Mammary epithelial cell (primary cell): ENCODE results near the gene KCNQ1.

Experiments used
- CTCF ChIP-seq, 2 donors: IDR thresholded peaks in 1 of 2; conservative IDR thresholded peaks in 1 of 2; 2 replicates each; pipeline ENCODE4 v1.5.1; 2011 to 2012; ENCODE audit warnings: inconsistent platforms in 2 of 2, low read length in 2 of 2, mild to moderate bottlenecking in 2 of 2, control low read depth in 1 of 2, low read depth in 1 of 2; ENCODE audit not compliant: insufficient read depth in 1 of 2; ENCODE audit errors: extremely low read depth in 1 of 2
- EZH2 ChIP-seq: IDR thresholded peaks from 2 replicates; pipeline ENCODE4 v1.6.1; 2012; ENCODE audit warnings: low read length, inconsistent platforms, borderline replicate concordance

GRCh38 chr11:2594267-2594666, 149.5 kb downstream of the KCNQ1 start:
- TF ChIP-seq EZH2: no peak
- no peak for TF ChIP-seq CTCF (conservative IDR thresholded peaks at IDR 0.05 in 1 of 2, IDR thresholded peaks at IDR 0.05 in 1 of 2; ENCODE audit: extremely low read depth in 1 of 2, insufficient read depth in 1 of 2, low read depth in 1 of 2, low read length in 2 of 2)
